Liver (tissue), 9 donors: ENCODE measurements around the gene ITGA8. TPM values are rescaled to one million over a fixed set of nuclear protein-coding genes. Genes with fewer than 3 reads are reported as not detected.

Experiments
- DNase-seq: peaks from one replicate; pipeline ENCODE4 v3.0.0-alpha.2; 2017; ENCODE audit warnings: low spot score
- H3K27ac ChIP-seq, 2 donors: one replicate each; pipeline ENCODE4 v1.7.0; 2013; ENCODE audit warnings: inconsistent platforms in 2 of 2, low read length in 2 of 2, control low read depth in 1 of 2, low read depth in 1 of 2, mild to moderate bottlenecking in 1 of 2
- H3K27me3 ChIP-seq, 4 donors: one replicate each; pipeline versions ENCODE4 v1.6.1 to v1.7.0; 2013; ENCODE audit warnings: low read length in 3 of 4, inconsistent platforms in 1 of 4, mild to moderate bottlenecking in 1 of 4, moderate library complexity in 1 of 4; ENCODE audit not compliant: control insufficient read depth in 4 of 4, insufficient read depth in 4 of 4
- H3K36me3 ChIP-seq, 4 donors: one replicate each; pipeline versions ENCODE4 v1.6.1 to v1.7.0; 2013; ENCODE audit warnings: low read length in 3 of 4, mild to moderate bottlenecking in 3 of 4, low read depth in 1 of 4, moderate library complexity in 1 of 4; ENCODE audit not compliant: control insufficient read depth in 4 of 4, insufficient read depth in 3 of 4
- H3K4me1 ChIP-seq, 4 donors: one replicate each; pipeline versions ENCODE4 v1.6.1 to v1.7.0; 2013; ENCODE audit warnings: low read length in 3 of 4, mild to moderate bottlenecking in 3 of 4, moderate library complexity in 1 of 4; ENCODE audit not compliant: control insufficient read depth in 4 of 4, insufficient read depth in 4 of 4
- H3K4me3 ChIP-seq, 3 donors: one replicate each; pipeline versions ENCODE4 v1.6.1 to v1.7.0; 2013; ENCODE audit warnings: low read length in 3 of 3, control low read depth in 1 of 3, low read depth in 1 of 3, mild to moderate bottlenecking in 1 of 3
- H3K9ac ChIP-seq, 2 donors: one replicate each; pipeline ENCODE4 v1.7.0; 2013; ENCODE audit warnings: low read length in 2 of 2, mild to moderate bottlenecking in 2 of 2, moderate library complexity in 2 of 2, control low read depth in 1 of 2, low read depth in 1 of 2
- H3K9me3 ChIP-seq, 4 donors: one replicate each; pipeline versions ENCODE4 v1.6.1 to v1.7.0; 2013; ENCODE audit warnings: low read length in 3 of 4; ENCODE audit not compliant: control insufficient read depth in 4 of 4
- EGR1 ChIP-seq, 2 donors: IDR thresholded peaks; 2 replicates each; pipeline ENCODE4 v1.6.1; 2016 to 2018; ENCODE audit warnings: antibody characterized with exemption in 2 of 2, low read depth in 2 of 2
- GABPA ChIP-seq, 2 donors: IDR thresholded peaks in 1 of 2; conservative IDR thresholded peaks in 1 of 2; 2 replicates each; pipeline ENCODE4 v1.6.1; 2016; ENCODE audit warnings: antibody characterized with exemption in 2 of 2, mild to moderate bottlenecking in 1 of 2, moderate library complexity in 1 of 2
- HNF4A ChIP-seq, 2 donors: conservative IDR thresholded peaks; 2 replicates each; pipeline ENCODE4 v1.6.1; 2016; ENCODE audit warnings: antibody characterized with exemption in 2 of 2, mild to moderate bottlenecking in 2 of 2
- HNF4G ChIP-seq: IDR thresholded peaks from 2 replicates; pipeline ENCODE4 v1.6.1; 2016; ENCODE audit warnings: antibody characterized with exemption
- JUND ChIP-seq, 2 donors: IDR thresholded peaks; 2 replicates each; pipeline ENCODE4 v1.6.1; 2016; ENCODE audit warnings: antibody characterized with exemption in 2 of 2
- NR2F2 ChIP-seq: IDR thresholded peaks from 2 replicates; pipeline ENCODE4 v1.6.1; 2016; ENCODE audit warnings: antibody characterized with exemption
- RAD21 ChIP-seq, 2 donors: IDR thresholded peaks; 2 replicates each; pipeline ENCODE4 v1.6.1; 2016; ENCODE audit warnings: antibody characterized with exemption in 2 of 2, mild to moderate bottlenecking in 2 of 2
- RXRA ChIP-seq, 2 donors: IDR thresholded peaks; 2 replicates each; pipeline ENCODE4 v1.6.1; 2017 to 2018; ENCODE audit warnings: antibody characterized with exemption in 2 of 2, mild to moderate bottlenecking in 1 of 2
- TAF1 ChIP-seq: conservative IDR thresholded peaks from 2 replicates; pipeline ENCODE4 v1.6.1; 2016; ENCODE audit warnings: antibody characterized with exemption, mild to moderate bottlenecking
- WGBS: extraction: QIAGEN DNeasy Blood & Tissue Kit; methylation state at CpG from one replicate; pipeline ENCODE4 v1.1.7; 2013; 5-methylcytosine and 5-hydroxymethylcytosine counted together
- polyA plus RNA-seq, 2 donors: library from polyadenylated mRNA; stranded (reverse) in 1 of 2; unstranded in 1 of 2; fragments of 200-250 nt in 1 of 2; fragments of >200 nt in 1 of 2; fragmentation: Nextera tagmentation in 1 of 2; extraction: Ambion mirVana in 1 of 2; gene quantifications; one replicate each; pipeline versions ENCODE4 v1.2.1 to v1.2.3, GENCODE V29; 2013 to 2015
- total RNA-seq, 2 donors: library from RNA; depleted of rRNA; stranded (reverse); fragments of >200 nt; gene quantifications; one replicate each; pipeline ENCODE4 v1.2.3, GENCODE V29; 2014
- TF ChIP-seq, protein P1 (sequence below): IDR thresholded peaks from 2 replicates; pipeline ENCODE4 v1.6.1; 2016; ENCODE audit warnings: antibody characterized with exemption
- TF ChIP-seq, protein P2 (sequence below): IDR thresholded peaks from 2 replicates; pipeline ENCODE4 v1.6.1; 2016; ENCODE audit warnings: antibody characterized with exemption
- TF ChIP-seq, protein P3 (sequence below): IDR thresholded peaks from 2 replicates; pipeline ENCODE4 v1.6.1; 2016; ENCODE audit warnings: antibody characterized with exemption
- TF ChIP-seq, protein P4 (sequence below): IDR thresholded peaks from 2 replicates; pipeline ENCODE4 v1.6.1; 2016; ENCODE audit warnings: antibody characterized with exemption, mild to moderate bottlenecking
- donor health status: healthy.
- donor health status: healthy.
- donor health status: healthy.
- donor health status: healthy.
- donor health status: healthy.

Gene ITGA8
- total and polyA plus RNA-seq, 4 donors = 0.06 to 1.0 (median 0.60) TPM

DNA sequence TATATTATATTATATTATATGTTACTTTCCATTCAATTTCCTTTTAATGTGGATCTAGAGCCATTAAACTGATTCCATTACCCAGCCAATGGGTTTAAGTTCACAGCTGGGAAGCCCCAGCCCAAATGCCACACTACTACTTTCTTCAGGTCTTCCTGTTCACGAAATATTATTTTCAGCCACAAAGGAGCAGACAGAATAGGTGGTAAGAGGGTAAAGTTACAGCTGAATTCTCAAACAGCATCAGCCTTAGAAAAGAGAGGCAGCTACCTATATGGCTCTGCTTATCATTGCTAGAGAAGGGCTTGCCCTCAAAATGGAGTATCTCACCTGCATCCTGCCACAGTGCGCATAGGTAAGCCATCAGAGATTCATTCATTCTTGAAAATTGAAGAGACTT is 128.3 kb downstream of the ITGA8 start:
- Histone ChIP-seq H3K36me3 (no peaks in the 10 kb centered on the region), H3K27ac (no peak overlapping the region), H3K4me1 (no peaks in the 10 kb centered on the region), H3K4me3 (no peak overlapping the region), H3K9me3 (no peaks in the 10 kb centered on the region), H3K9ac (no peak overlapping the region), H3K27me3 (no peaks in the 10 kb centered on the region)
- TF ChIP-seq RAD21 (IDR thresholded peaks at IDR 0.05) (no peak), NR2F2 (no peak), EGR1 (IDR thresholded peaks at IDR 0.05; ENCODE audit: low read depth in 2 of 2) (no peak)
- TF ChIP-seq, protein P1, sequence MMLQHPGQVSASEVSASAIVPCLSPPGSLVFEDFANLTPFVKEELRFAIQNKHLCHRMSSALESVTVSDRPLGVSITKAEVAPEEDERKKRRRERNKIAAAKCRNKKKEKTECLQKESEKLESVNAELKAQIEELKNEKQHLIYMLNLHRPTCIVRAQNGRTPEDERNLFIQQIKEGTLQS = no peak
- DNase-seq = no peak
- 76% methylated on average over 2 of the region's 2 CpGs for WGBS

GRCh38 chr10:15588635-15589508 is 130.8 kb downstream of the ITGA8 start:
- no peak overlapping the region for H3K4me3 ChIP-seq
- no peaks in the 10 kb centered on the region for H3K27me3 ChIP-seq
- TF ChIP-seq RAD21 (IDR thresholded peaks at IDR 0.05) (peak in 1 of 2 donors; percentile 7), NR2F2 (peak; percentile 56), TAF1 (no peak)
- no peaks in the 10 kb centered on the region for H3K4me1 ChIP-seq
- DNase-seq = no peak
- no peaks in the 10 kb centered on the region for H3K9me3 ChIP-seq
- no peak overlapping the region for H3K27ac ChIP-seq
- H3K36me3 ChIP-seq = no peaks in the 10 kb centered on the region
- 64% methylated on average over 9 of the region's 9 CpGs for WGBS
- H3K9ac ChIP-seq = no peak overlapping the region

GRCh38 chr10:15588151-15588550 is 131.6 kb downstream of the ITGA8 start:
- Histone ChIP-seq H3K27me3 (no peaks in the 10 kb centered on the region), H3K4me1 (no peaks in the 10 kb centered on the region), H3K4me3 (no peak overlapping the region), H3K9me3 (no peaks in the 10 kb centered on the region), H3K27ac (no peak overlapping the region), H3K36me3 (no peaks in the 10 kb centered on the region), H3K9ac (no peak overlapping the region)
- TF ChIP-seq TAF1 = no peak
- no peak for TF ChIP-seq GABPA (IDR thresholded peaks at IDR 0.05 in 1 of 2, conservative IDR thresholded peaks at IDR 0.05 in 1 of 2)
- TF ChIP-seq, protein P2, sequence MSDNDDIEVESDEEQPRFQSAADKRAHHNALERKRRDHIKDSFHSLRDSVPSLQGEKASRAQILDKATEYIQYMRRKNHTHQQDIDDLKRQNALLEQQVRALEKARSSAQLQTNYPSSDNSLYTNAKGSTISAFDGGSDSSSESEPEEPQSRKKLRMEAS = no peak
- TF ChIP-seq, protein P3, sequence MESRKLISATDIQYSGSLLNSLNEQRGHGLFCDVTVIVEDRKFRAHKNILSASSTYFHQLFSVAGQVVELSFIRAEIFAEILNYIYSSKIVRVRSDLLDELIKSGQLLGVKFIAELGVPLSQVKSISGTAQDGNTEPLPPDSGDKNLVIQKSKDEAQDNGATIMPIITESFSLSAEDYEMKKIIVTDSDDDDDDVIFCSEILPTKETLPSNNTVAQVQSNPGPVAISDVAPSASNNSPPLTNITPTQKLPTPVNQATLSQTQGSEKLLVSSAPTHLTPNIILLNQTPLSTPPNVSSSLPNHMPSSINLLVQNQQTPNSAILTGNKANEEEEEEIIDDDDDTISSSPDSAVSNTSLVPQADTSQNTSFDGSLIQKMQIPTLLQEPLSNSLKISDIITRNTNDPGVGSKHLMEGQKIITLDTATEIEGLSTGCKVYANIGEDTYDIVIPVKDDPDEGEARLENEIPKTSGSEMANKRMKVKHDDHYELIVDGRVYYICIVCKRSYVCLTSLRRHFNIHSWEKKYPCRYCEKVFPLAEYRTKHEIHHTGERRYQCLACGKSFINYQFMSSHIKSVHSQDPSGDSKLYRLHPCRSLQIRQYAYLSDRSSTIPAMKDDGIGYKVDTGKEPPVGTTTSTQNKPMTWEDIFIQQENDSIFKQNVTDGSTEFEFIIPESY = no peak
- no peak for TF ChIP-seq HNF4G
- no peak for TF ChIP-seq RAD21 (IDR thresholded peaks at IDR 0.05)
- TF ChIP-seq, protein P4, sequence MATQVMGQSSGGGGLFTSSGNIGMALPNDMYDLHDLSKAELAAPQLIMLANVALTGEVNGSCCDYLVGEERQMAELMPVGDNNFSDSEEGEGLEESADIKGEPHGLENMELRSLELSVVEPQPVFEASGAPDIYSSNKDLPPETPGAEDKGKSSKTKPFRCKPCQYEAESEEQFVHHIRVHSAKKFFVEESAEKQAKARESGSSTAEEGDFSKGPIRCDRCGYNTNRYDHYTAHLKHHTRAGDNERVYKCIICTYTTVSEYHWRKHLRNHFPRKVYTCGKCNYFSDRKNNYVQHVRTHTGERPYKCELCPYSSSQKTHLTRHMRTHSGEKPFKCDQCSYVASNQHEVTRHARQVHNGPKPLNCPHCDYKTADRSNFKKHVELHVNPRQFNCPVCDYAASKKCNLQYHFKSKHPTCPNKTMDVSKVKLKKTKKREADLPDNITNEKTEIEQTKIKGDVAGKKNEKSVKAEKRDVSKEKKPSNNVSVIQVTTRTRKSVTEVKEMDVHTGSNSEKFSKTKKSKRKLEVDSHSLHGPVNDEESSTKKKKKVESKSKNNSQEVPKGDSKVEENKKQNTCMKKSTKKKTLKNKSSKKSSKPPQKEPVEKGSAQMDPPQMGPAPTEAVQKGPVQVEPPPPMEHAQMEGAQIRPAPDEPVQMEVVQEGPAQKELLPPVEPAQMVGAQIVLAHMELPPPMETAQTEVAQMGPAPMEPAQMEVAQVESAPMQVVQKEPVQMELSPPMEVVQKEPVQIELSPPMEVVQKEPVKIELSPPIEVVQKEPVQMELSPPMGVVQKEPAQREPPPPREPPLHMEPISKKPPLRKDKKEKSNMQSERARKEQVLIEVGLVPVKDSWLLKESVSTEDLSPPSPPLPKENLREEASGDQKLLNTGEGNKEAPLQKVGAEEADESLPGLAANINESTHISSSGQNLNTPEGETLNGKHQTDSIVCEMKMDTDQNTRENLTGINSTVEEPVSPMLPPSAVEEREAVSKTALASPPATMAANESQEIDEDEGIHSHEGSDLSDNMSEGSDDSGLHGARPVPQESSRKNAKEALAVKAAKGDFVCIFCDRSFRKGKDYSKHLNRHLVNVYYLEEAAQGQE = no peak
- TF ChIP-seq JUND (IDR thresholded peaks at IDR 0.05) = no peak
- no peak for TF ChIP-seq HNF4A (conservative IDR thresholded peaks at IDR 0.05)
- no peak for TF ChIP-seq RXRA (IDR thresholded peaks at IDR 0.05)
- 72% methylated on average over 5 of the region's 5 CpGs for WGBS
- no peak for DNase-seq
